HG02642 (cell line): ENCODE data around the gene IFNL1.
"Not testable (repeated sequence)": the region's sequence is repeated elsewhere in the genome, so short reads cannot be mapped to it uniquely, and the experiment has no call there.

Experiments
- ATAC-seq: cut with Tn5 transposase; IDR thresholded peaks from one replicate; pipeline ENCODE4 v1.9.1; 2021; ENCODE audit warnings: mild to moderate bottlenecking; ENCODE audit not compliant: unreplicated experiment, poor library complexity

IFNL1 gene

DNA sequence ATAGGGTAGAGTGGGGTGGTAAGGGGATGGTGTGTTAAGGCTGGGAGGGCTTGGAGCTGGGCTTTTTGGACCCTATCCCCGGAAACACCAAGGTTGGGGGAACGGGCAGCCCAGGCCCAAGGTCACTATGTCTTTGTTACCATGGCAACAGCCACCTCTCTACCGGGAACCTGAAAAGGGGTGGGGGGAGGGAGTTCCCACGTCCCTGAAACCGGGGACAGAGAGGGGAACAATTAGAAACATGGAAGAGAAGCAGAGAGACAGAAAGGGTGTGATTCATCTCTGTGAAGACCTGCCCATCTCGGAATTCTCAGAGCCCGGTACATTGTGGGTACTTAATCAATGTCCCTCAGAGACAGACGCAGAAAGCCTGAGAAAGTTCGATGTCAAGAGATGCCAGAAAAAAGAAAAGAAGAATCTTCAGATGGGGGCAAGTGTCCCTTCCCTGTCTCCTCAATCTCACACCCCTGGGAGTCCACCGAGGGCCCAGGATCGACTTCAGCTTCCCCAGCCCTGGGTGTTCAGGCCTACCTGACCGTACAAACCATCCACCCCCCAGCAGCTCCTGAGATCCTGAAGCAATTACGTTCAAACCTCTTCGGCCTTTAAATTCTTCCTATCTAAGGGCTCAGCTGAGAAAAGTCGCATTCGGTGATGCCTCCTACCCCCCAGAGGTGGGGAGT, 31.3 kb downstream of the IFNL1 start:
- ATAC-seq, result no peak

DNA sequence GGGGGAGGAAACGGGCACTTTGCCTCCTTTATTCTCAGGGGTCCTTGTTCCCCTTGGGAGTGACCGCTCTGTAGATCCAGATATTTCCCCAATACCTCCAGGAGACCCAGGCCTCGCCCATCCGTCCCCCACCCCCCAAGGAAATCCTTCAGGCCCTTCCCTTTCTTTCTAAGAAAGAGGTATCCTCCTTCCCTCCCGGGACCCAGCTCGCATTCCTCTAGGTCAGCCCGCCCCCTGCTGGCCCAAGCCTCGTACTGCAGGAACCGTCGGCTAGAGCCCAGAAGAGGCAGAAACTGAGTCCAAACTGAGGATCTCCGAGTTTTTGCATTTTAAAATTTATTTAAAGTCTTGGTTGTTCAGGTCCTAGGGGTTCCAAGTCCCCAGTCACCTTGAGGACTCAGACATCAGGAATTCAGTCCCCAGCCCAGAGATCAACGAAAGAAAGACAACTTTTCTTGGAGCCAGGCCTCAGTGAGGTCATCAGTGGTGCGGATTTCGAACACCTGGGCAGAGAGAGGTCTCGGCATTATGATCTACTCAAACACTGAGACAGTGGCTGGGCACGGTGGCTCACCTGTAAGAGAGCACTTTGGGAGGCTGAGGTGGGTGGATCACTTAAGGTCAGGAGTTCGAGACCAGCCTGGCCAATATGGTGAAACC, 32.0 kb downstream of the IFNL1 start:
- ATAC-seq, result no peak

DNA sequence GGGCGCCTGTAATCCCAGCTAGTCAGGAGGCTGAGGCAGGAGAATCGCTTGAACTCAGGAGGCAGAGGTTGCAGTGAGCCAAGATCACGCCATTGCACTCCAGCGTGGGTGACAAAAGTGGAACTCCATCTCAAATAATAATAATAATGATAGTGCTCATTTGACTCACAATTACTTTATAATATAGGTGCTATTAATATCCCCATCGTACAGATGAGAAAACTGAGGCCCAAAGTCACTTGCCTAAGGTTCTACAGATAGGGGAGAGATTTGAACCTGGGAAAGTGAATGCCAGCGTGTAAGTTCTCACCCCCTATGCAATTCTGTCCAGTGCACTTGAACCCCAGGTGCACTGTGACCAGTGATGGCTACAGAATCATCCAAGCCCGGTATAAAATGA, 33.7 kb downstream of the IFNL1 start:
- no peak for ATAC-seq

DNA sequence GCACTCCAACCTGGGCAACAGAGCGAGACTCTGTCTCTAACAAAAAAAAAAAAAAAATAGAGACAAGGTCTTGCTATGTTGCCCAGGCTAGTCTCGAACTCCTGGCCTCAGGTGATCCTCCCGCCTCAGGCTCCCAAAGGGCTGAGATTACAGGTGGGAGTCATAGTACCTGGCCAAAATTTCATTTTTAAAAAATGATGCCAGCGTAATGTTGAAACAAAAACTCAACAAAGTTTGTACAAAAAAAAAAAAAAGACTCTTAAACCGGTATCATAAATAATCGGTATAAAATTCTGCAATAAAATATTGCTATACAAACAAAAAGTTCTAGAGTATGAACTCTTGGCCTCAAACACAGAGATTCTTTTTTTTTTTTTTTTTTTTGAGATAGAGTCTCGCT, 36.1 kb downstream of the IFNL1 start:
- ATAC-seq, result no peak

DNA sequence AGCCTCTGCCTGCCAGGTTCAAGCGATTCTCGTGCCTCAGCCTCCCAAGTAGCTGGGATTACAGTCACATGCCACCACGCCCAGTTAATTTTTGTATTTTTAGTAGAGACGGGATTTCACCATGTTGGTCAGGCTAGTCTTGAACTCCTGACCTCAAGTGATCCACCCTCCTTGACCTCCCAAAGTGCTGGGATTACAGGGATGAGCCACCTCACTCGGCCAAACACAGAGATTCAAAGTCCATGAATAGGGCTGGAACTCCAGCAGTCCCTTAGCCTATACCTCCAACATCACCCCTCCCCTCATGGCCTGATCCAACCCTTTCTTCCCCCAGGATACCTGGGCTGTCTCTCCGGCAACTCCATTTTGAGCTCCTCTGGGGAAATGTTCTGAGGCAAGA, 36.5 kb downstream of the IFNL1 start:
- not testable (repeated sequence) for ATAC-seq

DNA sequence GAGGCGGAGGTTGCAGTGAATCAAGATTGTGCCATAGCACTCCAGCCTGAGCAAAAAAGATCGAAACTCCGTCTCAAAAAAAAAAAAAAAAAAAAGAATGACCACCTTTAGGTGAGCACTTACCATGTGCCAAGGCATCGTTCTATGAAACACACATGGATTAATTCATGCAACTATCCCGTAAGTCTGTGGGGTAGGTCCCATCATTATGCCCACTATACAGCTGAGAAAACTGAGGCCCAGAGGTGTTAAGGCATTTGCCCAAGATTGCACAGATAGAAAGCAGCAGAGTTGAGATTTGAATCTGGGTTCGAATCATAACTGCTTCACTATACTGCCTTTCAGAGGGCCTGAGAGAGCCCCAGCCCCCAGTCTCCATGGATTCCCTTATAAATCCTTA, 37.3 kb downstream of the IFNL1 start:
- no peak for ATAC-seq

DNA sequence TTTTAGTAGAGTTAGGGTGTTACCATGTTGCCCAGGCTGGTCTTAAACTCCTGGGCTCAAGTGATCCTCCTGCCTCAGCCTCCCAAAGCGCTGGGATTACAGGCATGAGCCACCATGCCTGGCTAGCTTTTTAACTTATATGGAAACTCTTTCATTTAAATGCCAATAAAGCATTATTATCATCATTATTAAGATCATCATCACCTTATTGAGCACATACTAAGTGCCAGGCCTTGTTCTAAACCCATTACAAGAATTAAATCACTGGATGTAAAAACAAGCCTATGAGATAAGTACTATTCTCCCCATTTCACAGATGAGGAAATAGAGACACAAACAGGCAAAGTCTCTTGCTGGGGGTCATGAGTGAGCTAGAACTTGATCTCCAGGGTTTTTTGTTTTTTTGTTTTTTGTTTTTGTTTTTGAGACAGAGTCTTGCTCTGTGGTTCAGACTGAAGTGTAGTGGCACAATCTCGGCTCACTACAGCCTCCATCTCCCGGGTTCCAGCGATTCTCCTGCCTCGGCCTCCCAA, 38.3 kb downstream of the IFNL1 start:
- no peak for ATAC-seq

DNA sequence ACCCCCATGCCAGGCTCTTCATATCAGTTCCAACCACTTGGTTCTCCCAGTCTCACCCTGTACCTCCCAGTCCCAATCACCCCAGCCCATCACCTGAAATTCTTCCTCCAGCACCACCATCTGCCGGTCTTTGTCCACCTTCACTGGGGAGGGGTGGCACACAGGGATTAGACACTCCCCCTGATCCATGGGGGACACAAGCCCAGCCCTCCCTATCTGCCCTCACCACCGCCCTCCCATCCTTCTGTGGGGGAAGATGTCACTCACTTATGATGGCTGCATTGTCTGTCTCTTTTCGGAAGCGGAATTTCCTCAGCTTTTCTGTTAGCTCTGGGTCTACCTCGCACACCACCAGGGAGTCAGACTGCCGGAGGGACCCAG, 39.0 kb downstream of the IFNL1 start:
- peak; percentile 8 for ATAC-seq

DNA sequence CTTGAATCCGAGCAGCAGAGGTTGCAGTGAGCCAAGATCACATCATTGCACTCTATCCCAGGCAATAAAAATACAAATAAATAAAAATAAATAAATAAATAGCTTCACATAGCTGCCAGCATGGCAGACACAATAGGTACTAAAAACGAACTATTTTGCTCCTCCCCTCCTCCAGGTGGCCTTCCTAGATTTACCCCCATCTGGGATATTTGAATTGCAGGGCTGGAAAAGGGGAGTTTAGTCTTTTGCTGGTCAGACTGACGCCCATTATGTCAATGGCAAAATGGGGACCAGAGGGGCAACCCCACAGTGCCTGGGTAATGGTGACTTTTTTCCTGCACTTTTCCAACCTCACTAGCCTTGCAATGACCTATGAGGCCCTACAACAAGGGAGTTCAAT, 40.3 kb downstream of the IFNL1 start:
- no peak for ATAC-seq

DNA sequence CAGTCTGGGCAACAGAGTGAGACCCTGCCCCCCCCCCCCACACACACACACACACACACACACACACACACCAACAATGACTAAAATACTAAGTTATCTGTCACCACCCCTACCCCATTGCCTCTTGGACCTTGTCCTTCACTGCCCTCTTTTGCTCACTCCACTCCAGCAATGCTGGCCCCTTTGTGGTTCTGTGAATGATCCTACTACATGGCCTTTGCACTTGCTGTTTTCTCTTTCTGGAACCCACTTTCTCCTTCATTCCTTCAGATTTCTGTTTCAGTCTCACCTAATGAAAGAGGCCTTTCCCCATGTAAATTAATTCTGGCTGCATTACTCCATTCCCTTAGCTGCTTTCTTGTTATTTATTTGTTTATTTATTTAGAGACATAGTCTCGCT, 43.5 kb downstream of the IFNL1 start:
- ATAC-seq, result no peak

DNA sequence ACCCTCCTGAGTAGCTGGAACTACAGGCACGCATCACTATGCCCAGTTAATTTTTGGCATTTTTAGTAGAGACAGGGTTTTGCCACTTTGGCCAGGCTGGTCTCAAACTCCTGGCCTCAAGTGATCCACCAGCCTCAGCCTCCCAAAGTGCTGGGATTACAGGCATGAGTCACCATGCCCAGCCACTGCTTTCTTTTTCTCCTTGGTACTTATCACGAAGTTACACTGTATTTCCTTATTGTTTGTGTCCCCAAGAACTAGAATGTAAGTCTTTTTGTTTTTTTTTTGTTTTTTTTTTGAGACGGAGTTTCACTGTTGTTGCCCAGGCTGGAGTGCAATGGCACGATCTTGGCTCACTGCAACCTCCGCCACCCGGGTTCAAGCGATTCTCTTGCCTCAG, 43.9 kb downstream of the IFNL1 start:
- ATAC-seq, result not testable (repeated sequence)

DNA sequence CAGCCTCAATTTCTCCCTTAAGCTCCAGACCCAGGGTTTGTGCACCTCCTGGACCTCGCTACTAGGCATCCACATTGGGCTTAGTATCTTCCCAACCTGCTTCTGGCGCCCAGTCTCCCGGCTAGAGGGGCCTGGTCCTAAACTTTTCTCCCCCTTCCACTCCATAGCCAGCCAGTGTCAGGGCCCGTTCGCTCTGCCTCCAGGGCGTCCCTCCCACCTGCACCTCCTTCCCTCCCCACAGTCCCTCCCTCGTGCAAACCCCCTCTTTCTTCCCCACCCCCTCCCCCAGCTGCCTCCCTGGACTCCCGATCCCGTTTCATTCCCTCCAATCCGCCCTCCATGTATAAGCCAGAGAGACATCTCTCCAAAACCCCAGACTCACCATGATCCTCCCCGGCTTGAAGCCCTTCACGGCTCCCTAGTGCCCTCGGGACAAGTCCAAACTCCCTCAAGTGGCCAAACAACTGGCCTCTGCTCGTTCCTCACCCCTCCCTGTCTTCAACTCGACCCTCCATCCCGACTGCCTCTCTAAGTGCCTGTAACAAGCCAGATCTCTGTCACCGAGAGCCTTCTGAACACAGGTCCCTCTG, 45.0 kb downstream of the IFNL1 start:
- ATAC-seq, result no peak

DNA sequence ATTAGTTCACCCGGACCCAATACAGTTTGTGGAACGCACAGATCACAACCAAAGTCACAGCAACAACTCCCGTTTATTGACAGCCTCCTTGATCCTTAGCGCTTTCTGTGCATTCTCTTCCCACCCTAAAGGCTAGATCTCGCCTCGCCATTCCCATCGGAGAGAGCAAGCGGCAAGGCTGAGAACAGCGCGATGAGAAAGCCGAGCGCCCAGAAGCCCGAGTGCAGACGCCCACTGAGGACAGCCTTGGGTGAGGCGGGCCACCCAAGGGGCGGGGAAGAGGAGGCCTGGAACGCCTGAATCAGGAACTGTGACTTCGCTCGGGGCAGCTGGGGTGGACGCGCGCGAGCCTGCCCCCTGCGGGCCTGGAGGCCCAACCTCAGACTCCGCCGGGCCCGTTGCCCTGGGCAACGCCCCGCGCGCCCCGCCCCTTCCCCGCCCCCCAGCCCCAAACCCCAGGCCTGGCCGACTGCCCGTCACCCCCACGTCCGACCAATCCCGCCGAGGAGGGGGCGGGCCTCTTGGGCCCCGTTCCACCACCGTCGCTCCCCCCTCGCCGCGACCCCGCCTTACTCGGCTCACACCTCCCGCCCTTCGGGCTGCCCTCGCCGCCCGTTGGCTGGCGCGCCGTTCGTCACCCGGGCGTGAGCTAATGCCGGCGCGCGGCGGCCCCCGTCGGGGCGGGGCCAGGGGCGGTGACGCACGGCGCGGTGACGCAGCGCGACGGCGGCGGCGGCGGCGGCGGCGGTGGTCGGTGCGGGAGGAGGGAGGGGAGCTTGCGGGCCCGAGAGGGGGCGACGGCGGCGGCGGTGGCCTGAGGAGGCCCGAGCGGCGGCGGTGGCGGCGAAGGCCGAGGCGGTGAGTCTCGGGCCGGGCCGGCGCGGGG, 45.8 kb downstream of the IFNL1 start, which contains the start of gene SAMD4B:
TSS of gene SAMD4B (plus strand) at position 703 of the 886 bp plus-strand sequence. CDS start 14,473 bp downstream, outside the sequence.
- peak; percentile 94 for ATAC-seq

DNA sequence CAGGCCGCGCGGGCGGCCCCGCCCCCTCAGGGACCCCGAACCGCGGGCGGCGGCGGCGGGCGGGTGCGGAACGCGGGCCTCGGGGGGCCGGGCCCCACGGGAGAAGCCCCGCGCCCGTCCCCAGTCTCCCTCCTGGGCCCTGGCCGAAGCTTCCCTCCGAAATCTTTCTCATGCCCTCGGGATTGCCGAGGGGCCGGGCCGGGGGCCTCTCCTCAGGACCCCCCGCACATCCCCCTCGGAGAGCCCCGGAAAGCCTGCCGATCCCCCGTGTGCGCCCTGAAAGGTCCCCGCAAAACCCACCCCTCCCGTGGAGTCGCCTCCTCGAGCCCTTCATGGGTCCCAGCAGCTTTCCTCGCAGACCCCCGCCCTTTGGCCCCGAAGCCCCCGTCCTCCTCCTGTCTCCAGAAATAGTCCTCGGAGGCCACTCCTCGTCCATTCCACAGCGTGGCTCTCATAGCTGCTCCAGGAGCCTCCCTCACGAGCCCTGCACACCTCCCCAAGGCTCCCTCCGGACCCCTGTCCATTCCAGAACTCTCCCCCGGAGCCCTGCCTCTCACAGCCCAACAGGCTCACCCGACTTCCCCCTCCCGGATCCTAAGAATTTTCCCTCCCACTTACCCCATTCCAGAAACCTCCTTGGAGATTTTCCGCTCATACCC, 46.6 kb downstream of the IFNL1 start:
- no peak for ATAC-seq

DNA sequence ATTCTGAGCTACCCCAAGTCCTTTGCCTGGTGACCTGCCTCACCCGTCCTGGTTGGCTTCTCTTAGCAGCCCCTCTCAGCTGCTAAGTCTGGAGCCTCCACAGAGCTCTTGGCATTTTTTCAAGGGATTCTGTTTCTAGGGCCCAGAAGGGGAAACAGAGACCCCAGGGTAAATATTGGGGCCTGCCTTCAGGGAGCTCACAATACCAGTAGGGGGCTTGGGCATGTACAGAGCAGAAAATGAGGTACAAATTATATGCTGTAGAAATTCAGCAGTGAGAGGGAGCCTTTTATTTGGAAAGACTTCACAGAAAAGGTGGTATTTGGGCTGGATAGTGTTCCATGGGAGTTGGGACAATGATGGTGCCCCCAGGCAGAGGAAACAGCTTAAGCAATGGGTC, 49.7 kb downstream of the IFNL1 start:
- no peak for ATAC-seq

DNA sequence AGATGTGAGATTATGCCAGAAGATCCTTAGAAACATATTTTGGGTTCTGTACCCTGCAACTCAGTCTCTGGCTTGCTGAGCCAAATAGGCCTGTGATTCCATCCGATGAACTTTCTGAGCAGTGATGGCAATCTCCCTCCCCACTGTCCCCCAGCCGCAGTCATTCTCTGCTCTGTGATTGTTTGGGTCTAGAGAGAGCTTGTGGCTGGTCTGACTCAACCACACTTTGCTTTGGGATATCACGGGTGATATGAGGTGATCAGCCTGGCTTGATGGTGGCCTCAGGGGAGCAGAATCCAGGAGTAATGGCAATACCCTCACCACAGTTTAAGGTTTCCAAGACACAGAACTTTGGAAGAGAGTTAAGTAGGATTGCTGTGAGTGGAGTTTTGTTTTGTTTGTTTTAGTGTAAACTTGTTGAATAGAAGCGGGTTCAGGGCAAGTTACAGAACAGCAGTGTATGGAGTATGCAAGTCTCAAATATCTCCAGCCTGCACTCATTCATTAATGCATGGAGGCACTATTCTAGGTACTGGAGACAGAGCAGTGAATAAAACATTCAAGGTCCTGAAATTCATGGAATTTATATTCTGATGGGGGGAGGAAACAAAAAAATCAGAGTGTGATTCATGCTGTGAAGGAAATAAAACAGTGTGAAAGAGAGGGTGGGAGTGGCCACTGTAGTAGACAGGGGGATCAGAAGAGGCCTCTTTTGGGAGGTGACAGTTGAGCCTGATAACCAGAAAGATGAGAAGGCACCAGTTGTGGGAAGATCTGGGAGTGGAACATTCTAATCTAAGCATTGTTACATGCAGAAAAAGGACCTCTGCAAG, 51.3 kb downstream of the IFNL1 start:
- no peak for ATAC-seq
